ENCODE data around the gene BLOC1S5. TPM values are rescaled to one million over a fixed set of nuclear protein-coding genes. Genes with fewer than 3 reads are reported as not detected.
"Not testable (repeated sequence)": the region's sequence is repeated elsewhere in the genome, so short reads cannot be mapped to it uniquely, and the experiment has no call there.

Gene BLOC1S5
- total RNA-seq, 1 donor from 2014 or later, result 19.5 TPM

GRCh38 chr6:8082572-8082953 is 18.4 kb upstream of the BLOC1S5 start:
- no peak for DNase-seq (ENCODE audit: low spot score)

- DNase-seq (ENCODE audit: low spot score), result no peak
These were observed 16.4 kb upstream of the BLOC1S5 start for GRCh38 chr6:8080362-8081151.

GRCh38 chr6:8079126-8079525 is 14.9 kb upstream of the BLOC1S5 start:
- no peak for DNase-seq (ENCODE audit: low spot score)

- no peak for DNase-seq (ENCODE audit: low spot score)
These were observed 13.8 kb upstream of the BLOC1S5 start for GRCh38 chr6:8077991-8078390.

GRCh38 chr6:8075704-8076103 is 11.5 kb upstream of the BLOC1S5 start:
- DNase-seq (ENCODE audit: low spot score), result no peak

- no peak for DNase-seq (ENCODE audit: low spot score)
These were observed 11.0 kb upstream of the BLOC1S5 start for GRCh38 chr6:8075185-8075584.

GRCh38 chr6:8074213-8074612 is 10.0 kb upstream of the BLOC1S5 start:
- DNase-seq (ENCODE audit: low spot score), result peak; percentile 26

- no peak for DNase-seq (ENCODE audit: low spot score)
These were observed 9.6 kb upstream of the BLOC1S5 start for GRCh38 chr6:8073758-8074157.

- no peak for DNase-seq (ENCODE audit: low spot score)
These were observed 6.5 kb upstream of the BLOC1S5 start for GRCh38 chr6:8070718-8071117.

GRCh38 chr6:8069631-8070284 is 5.6 kb upstream of the BLOC1S5 start:
- DNase-seq (ENCODE audit: low spot score), result peak; percentile 17

GRCh38 chr6:8069151-8069550 is 5.0 kb upstream of the BLOC1S5 start:
- DNase-seq (ENCODE audit: low spot score), result no peak

GRCh38 chr6:8066108-8066507 is 1.9 kb upstream of the BLOC1S5 start:
- DNase-seq (ENCODE audit: low spot score), result no peak

- DNase-seq (ENCODE audit: low spot score), result no peak
These were observed 1.3 kb upstream of the BLOC1S5 start for GRCh38 chr6:8065519-8065911.

- no peak for DNase-seq (ENCODE audit: low spot score)
These were observed 689 bp upstream of the BLOC1S5 start for GRCh38 chr6:8064638-8065518.

GRCh38 chr6:8061736-8062135 is 2.5 kb downstream of the BLOC1S5 start:
- no peak for DNase-seq (ENCODE audit: low spot score)

- DNase-seq (ENCODE audit: low spot score), result no peak
These were observed 3.8 kb downstream of the BLOC1S5 start for GRCh38 chr6:8060346-8060745.

GRCh38 chr6:8059129-8059528 is 5.1 kb downstream of the BLOC1S5 start:
- no peak for DNase-seq (ENCODE audit: low spot score)

GRCh38 chr6:8057793-8058192 is 6.4 kb downstream of the BLOC1S5 start:
- DNase-seq (ENCODE audit: low spot score), result no peak

GRCh38 chr6:8057263-8057662 is 6.9 kb downstream of the BLOC1S5 start:
- no peak for DNase-seq (ENCODE audit: low spot score)

- DNase-seq (ENCODE audit: low spot score), result no peak
These were observed 9.9 kb downstream of the BLOC1S5 start for GRCh38 chr6:8054276-8054675.

GRCh38 chr6:8047541-8048292 is 16.5 kb downstream of the BLOC1S5 start:
- DNase-seq (ENCODE audit: low spot score), result no peak

GRCh38 chr6:8045769-8046168 is 18.4 kb downstream of the BLOC1S5 start:
- not testable (repeated sequence) for DNase-seq (ENCODE audit: low spot score)

Measured in umbilical cord (tissue), 2 donors.